Suppressor macrophage treated with lipopolysaccharide for 1 hour (primary cell): ENCODE results near the gene SNRPA1.

Source experiments
- DNase-seq, 3 donors: peaks; one replicate each; pipeline ENCODE4 v3.0.0-alpha.2; 2020 to 2022

Gene SNRPA1

GRCh38 chr15:101258238-101259144 is 36.6 kb downstream of the SNRPA1 start:
- DNase-seq = peak; percentile 84 to 89 (median 85)

- DNase-seq = peak in 1 of 3 donors; percentile 39
These were observed 38.3 kb downstream of the SNRPA1 start for GRCh38 chr15:101256757-101257156.

GRCh38 chr15:101255615-101256241 is 39.3 kb downstream of the SNRPA1 start:
- DNase-seq = no peak

GRCh38 chr15:101255051-101255395 is 40.0 kb downstream of the SNRPA1 start:
- DNase-seq = peak; percentile 25 to 60 (median 55)

GRCh38 chr15:101254157-101255050 is 40.6 kb downstream of the SNRPA1 start:
- DNase-seq = no peak

- peak in 1 of 3 donors; percentile 23 for DNase-seq
These were observed 42.2 kb downstream of the SNRPA1 start for GRCh38 chr15:101252836-101253235.

- DNase-seq = peak; percentile 95 to 98 (median 97)
These were observed 42.9 kb downstream of the SNRPA1 start, which contains the start of gene CHSY1 for GRCh38 chr15:101251830-101252820. TSS of gene CHSY1 (minus strand) at chr15:101252048. CDS start at chr15:101251456, 592 bp downstream.

- peak; percentile 76 to 92 (median 84) for DNase-seq
These were observed 43.9 kb downstream of the SNRPA1 start for GRCh38 chr15:101250873-101251829.

GRCh38 chr15:101250341-101250831 is 44.7 kb downstream of the SNRPA1 start:
- DNase-seq = peak in 2 of 3 donors; percentile 29 to 38

GRCh38 chr15:101248274-101248673 is 46.8 kb downstream of the SNRPA1 start:
- no peak for DNase-seq

GRCh38 chr15:101246824-101247745 is 48.0 kb downstream of the SNRPA1 start:
- no peak for DNase-seq

GRCh38 chr15:101246391-101246790 is 48.7 kb downstream of the SNRPA1 start:
- DNase-seq = peak in 1 of 3 donors; percentile 30

GRCh38 chr15:101244889-101245668 is 50.0 kb downstream of the SNRPA1 start:
- DNase-seq = no peak

GRCh38 chr15:101244036-101244781 is 50.8 kb downstream of the SNRPA1 start:
- no peak for DNase-seq

GRCh38 chr15:101243420-101243819 is 51.6 kb downstream of the SNRPA1 start:
- DNase-seq = no peak

- no peak for DNase-seq
These were observed 52.1 kb downstream of the SNRPA1 start for GRCh38 chr15:101242999-101243336.

GRCh38 chr15:101242160-101242998 is 52.7 kb downstream of the SNRPA1 start:
- DNase-seq = peak; percentile 67 to 83 (median 79)
